ENCODE results near the gene FARS2. TPM values are rescaled to one million over a fixed set of nuclear protein-coding genes. Genes with fewer than 3 reads are reported as not detected.

The FARS2 gene
- total RNA-seq, 1 donor from 2014 or later, result 16.5 TPM

DNA sequence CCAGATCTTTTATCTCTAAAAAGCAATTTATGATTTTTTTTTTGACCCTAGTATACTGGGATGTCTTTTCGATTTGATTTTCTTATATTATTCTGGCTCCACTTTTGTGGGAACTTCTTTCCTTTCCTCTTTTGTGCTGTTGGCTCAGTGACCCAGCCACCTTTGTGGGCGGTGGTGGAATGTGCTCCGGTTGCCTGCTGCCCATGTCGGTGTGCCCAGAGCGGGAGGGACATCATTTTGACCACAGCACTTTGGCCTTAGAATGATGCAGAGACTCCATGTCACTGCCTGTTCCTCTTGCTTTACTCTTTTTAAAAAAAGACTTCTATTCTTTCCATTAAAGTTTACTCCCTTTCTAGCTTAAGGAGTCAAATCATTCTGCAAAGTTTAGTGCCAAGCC is 198.0 kb downstream of the FARS2 start:
- no peaks in the 10 kb centered on the region for H3K9me3 ChIP-seq
- no peaks in the 10 kb centered on the region for H3K27me3 ChIP-seq
- H3K4me3 ChIP-seq, result no peak overlapping the region
- H3K36me3 ChIP-seq, result no peaks in the 10 kb centered on the region
- TF ChIP-seq POLR2A (IDR thresholded peaks at IDR 0.05), result no peak
- TF ChIP-seq, protein P1, sequence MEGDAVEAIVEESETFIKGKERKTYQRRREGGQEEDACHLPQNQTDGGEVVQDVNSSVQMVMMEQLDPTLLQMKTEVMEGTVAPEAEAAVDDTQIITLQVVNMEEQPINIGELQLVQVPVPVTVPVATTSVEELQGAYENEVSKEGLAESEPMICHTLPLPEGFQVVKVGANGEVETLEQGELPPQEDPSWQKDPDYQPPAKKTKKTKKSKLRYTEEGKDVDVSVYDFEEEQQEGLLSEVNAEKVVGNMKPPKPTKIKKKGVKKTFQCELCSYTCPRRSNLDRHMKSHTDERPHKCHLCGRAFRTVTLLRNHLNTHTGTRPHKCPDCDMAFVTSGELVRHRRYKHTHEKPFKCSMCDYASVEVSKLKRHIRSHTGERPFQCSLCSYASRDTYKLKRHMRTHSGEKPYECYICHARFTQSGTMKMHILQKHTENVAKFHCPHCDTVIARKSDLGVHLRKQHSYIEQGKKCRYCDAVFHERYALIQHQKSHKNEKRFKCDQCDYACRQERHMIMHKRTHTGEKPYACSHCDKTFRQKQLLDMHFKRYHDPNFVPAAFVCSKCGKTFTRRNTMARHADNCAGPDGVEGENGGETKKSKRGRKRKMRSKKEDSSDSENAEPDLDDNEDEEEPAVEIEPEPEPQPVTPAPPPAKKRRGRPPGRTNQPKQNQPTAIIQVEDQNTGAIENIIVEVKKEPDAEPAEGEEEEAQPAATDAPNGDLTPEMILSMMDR (IDR thresholded peaks at IDR 0.05), result no peak
- TF ChIP-seq POLR2AphosphoS5 (IDR thresholded peaks at IDR 0.05; ENCODE audit: insufficient read depth in 1 of 2, low read depth in 1 of 2), result no peak
- H3K4me1 ChIP-seq, result no peaks in the 10 kb centered on the region
- no peak overlapping the region for H3K27ac ChIP-seq
- no peak for DNase-seq (ENCODE audit: extremely low spot score in 2 of 2)
- intact Hi-C loops (cut with DNase I), result loop anchor here (10.0 kb wide), 1 partner anchor 865 kb away; the partner anchor contains the start of gene F13A1

DNA sequence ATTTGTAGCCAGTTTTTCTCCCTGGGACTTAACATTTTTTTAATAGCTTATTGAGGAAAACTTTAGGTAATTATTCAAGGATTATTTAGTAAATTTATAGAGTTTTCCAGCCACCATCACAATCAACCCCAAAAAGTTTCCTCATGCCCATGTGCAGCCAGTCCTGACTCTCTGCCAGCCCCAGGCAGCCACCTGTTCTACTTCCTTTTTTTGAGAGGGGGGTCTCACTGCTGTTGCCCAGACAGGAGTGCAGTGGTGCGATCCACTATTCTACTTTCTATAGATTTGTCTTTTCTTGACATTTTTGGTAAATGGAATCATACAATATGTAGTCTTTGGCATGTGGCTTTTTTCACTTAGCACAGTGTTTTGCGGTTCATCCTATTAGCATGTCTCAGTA is 200.1 kb downstream of the FARS2 start:
- intact Hi-C loops (cut with DNase I), result no loop called here
- Histone ChIP-seq H3K9me3 (no peaks in the 10 kb centered on the region), H3K27me3 (no peaks in the 10 kb centered on the region), H3K4me3 (no peak overlapping the region), H3K36me3 (no peaks in the 10 kb centered on the region), H3K27ac (no peak overlapping the region), H3K4me1 (no peaks in the 10 kb centered on the region)
- TF ChIP-seq POLR2A (IDR thresholded peaks at IDR 0.05) (no peak), POLR2AphosphoS5 (IDR thresholded peaks at IDR 0.05; ENCODE audit: insufficient read depth in 1 of 2, low read depth in 1 of 2) (no peak)
- TF ChIP-seq, protein P1 (IDR thresholded peaks at IDR 0.05), result no peak
- DNase-seq (ENCODE audit: extremely low spot score in 2 of 2), result no peak

DNA sequence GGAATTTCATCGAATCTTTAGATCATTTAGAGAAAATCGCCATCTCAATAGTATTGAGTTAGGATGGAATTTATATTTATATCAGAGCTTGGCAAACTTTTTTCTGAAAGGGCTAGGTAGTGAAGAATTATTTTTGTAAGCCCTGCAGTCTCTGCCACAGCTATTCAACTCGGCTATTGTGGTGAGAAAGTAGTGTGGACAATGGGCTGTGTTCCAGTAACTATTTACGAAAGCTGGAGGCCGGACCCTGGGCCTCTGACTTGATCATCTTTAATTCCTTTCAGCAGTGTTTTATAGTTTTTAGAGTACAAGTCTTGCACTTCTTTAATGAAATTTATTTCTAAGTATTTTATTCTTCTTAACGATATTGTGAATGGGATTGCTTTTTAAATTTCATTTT is 201.5 kb downstream of the FARS2 start:
- Histone ChIP-seq H3K4me1 (no peaks in the 10 kb centered on the region), H3K36me3 (no peaks in the 10 kb centered on the region), H3K27me3 (no peaks in the 10 kb centered on the region), H3K4me3 (no peak overlapping the region), H3K9me3 (no peaks in the 10 kb centered on the region), H3K27ac (no peak overlapping the region)
- no peak for DNase-seq (ENCODE audit: extremely low spot score in 2 of 2)
- intact Hi-C loops (cut with DNase I), result no loop called here
- TF ChIP-seq, protein P1 (IDR thresholded peaks at IDR 0.05), result no peak
- no peak for TF ChIP-seq POLR2A (IDR thresholded peaks at IDR 0.05)
- no peak for TF ChIP-seq POLR2AphosphoS5 (IDR thresholded peaks at IDR 0.05; ENCODE audit: insufficient read depth in 1 of 2, low read depth in 1 of 2)

DNA sequence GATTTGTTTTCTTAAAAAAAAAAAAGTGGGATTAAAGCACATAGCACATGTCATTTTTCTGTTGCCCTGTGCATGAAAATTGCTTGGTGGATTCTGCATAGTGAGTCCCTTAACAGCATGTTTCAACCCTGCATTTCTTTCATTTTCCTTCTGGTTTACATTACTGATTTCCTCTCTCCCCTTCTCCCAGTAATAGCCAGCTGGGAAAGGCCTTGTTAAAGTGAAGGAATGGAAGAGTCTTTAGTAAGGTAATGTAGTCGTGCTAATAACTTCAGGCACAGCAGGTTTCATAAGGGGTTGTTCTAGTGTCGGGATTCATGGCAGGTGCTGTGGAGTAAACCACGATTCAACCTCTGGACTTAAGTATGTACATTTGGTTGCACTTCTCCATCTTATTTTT is 202.4 kb downstream of the FARS2 start:
- Histone ChIP-seq H3K4me3 (no peak overlapping the region), H3K36me3 (no peaks in the 10 kb centered on the region), H3K4me1 (no peaks in the 10 kb centered on the region), H3K9me3 (no peaks in the 10 kb centered on the region), H3K27me3 (no peaks in the 10 kb centered on the region), H3K27ac (no peak overlapping the region)
- TF ChIP-seq, protein P1 (IDR thresholded peaks at IDR 0.05), result no peak
- TF ChIP-seq POLR2AphosphoS5 (IDR thresholded peaks at IDR 0.05; ENCODE audit: insufficient read depth in 1 of 2, low read depth in 1 of 2) (no peak), POLR2A (IDR thresholded peaks at IDR 0.05) (no peak)
- intact Hi-C loops (cut with DNase I), result no loop called here
- DNase-seq (ENCODE audit: extremely low spot score in 2 of 2), result no peak

GRCh38 chr6:5464099-5464885 is 203.0 kb downstream of the FARS2 start:
- H3K27me3 ChIP-seq, result no peaks in the 10 kb centered on the region
- no peak for DNase-seq (ENCODE audit: extremely low spot score in 2 of 2)
- TF ChIP-seq, protein P1 (IDR thresholded peaks at IDR 0.05), result no peak
- TF ChIP-seq POLR2AphosphoS5 (IDR thresholded peaks at IDR 0.05; ENCODE audit: insufficient read depth in 1 of 2, low read depth in 1 of 2) (no peak), POLR2A (IDR thresholded peaks at IDR 0.05) (no peak)
- intact Hi-C loops (cut with DNase I), result no loop called here
- no peaks in the 10 kb centered on the region for H3K4me1 ChIP-seq
- H3K4me3 ChIP-seq, result no peak overlapping the region
- H3K9me3 ChIP-seq, result no peaks in the 10 kb centered on the region
- no peak overlapping the region for H3K27ac ChIP-seq
- no peaks in the 10 kb centered on the region for H3K36me3 ChIP-seq

Measured in vagina (tissue), 2 donors.